K562 (cell line): ENCODE data around the gene CTNNBL1. TPM values are rescaled to one million over a fixed set of nuclear protein-coding genes. Genes with fewer than 3 reads are reported as not detected.

ENCODE experiments used
- ATAC-seq: fragments of 200-7000 bp; cut with Tn5 transposase; 3 replicates; pipeline ENCODE4 v1.9.1; 2020; ENCODE audit warnings: moderate library complexity
- BruUV-seq: library from RNA; stranded (reverse); fragments of 400-500 nt; replicated peaks from 2 replicates; lab custom pipeline; 2021; lab: Mats Ljungman, UMichigan
- CTCF ChIA-PET: fragments of 300-600 bp; formaldehyde crosslinking; extraction: SDS; loops from one replicate; lab custom pipeline; 2021; ENCODE audit warnings: low intra/inter-chr PET ratio; lab: Yijun Ruan, JAX
- POLR2A ChIA-PET: fragments of 300-600, 350-650 bp; sonication (Branson Sonifier 250); formaldehyde crosslinking; extraction: SDS; loops from one replicate; lab custom pipeline; 2021; ENCODE audit warnings: antibody characterized with exemption, inconsistent platforms; lab: Yijun Ruan, JAX
- DNase-seq, 4 experiments: peaks; one replicate each; pipeline versions ENCODE4 v3.0.0 to v3.0.0-alpha.2; 2011 to 2018; ENCODE audit warnings: low spot score in 3 of 4, mixed read lengths in 3 of 4; ENCODE audit errors: extremely low read depth in 1 of 4
- FAIRE-seq: peaks from 2 replicates; lab custom pipeline; 2011; peaks lifted over from hg19 to GRCh38; lab: Jason Lieb, UNC
- H2AFZ ChIP-seq: 2 replicates; pipeline ENCODE4 v1.6.0; 2011; ENCODE audit warnings: low read depth, low read length, control low read depth, inconsistent platforms
- H3K27ac ChIP-seq: fragments of 200-600 bp; 3 replicates; pipeline ENCODE4 v1.8.0; 2011; ENCODE audit warnings: low read depth, mild to moderate bottlenecking, control low read depth, inconsistent platforms, low read length, moderate library complexity, mixed read lengths; ENCODE audit errors: extremely low read depth
- H3K27me3 ChIP-seq, 2 experiments: fragments of 300-600 bp in 1 of 2; 2 replicates in 1 of 2; 3 replicates in 1 of 2; pipeline versions ENCODE4 v1.6.0 to v1.8.0; 2011; ENCODE audit warnings: inconsistent platforms in 2 of 2, low read length in 2 of 2, mild to moderate bottlenecking in 1 of 2, mixed read lengths in 1 of 2, moderate library complexity in 1 of 2; ENCODE audit not compliant: control insufficient read depth in 2 of 2, insufficient read depth in 2 of 2
- H3K36me3 ChIP-seq: fragments of 300-600 bp; 3 replicates; pipeline ENCODE4 v1.8.0; 2011; ENCODE audit warnings: mild to moderate bottlenecking, low read length, inconsistent platforms; ENCODE audit not compliant: control insufficient read depth, insufficient read depth
- H3K4me1 ChIP-seq, 2 experiments: fragments of 200-600 bp in 1 of 2; replicated peaks in 1 of 2; 2 replicates in 1 of 2; 3 replicates in 1 of 2; pipeline versions ENCODE4 v1.5.1 to v1.8.0; 2011; ENCODE audit warnings: inconsistent platforms in 2 of 2, low read length in 2 of 2, mild to moderate bottlenecking in 1 of 2, mixed read lengths in 1 of 2, moderate library complexity in 1 of 2; ENCODE audit not compliant: control insufficient read depth in 2 of 2, insufficient read depth in 2 of 2
- H3K4me2 ChIP-seq: 2 replicates; pipeline ENCODE4 v1.6.1; 2011; ENCODE audit warnings: low read length, control low read depth, inconsistent platforms, mixed read lengths; ENCODE audit not compliant: insufficient read depth
- H3K4me3 ChIP-seq: fragments of 200-600 bp; sonication (generic), shearing (Covaris generic); 2 replicates; pipeline ENCODE4 v1.5.1; 2016; ENCODE audit warnings: control low read depth, inconsistent platforms
- H3K79me2 ChIP-seq: fragments of 200-600 bp; 3 replicates; pipeline ENCODE4 v1.8.0; 2011; ENCODE audit warnings: low read length, inconsistent platforms; ENCODE audit not compliant: control insufficient read depth, insufficient read depth
- H3K9ac ChIP-seq, 2 experiments: 2 replicates each; pipeline versions ENCODE4 v1.6.0 to v1.6.1; 2011; ENCODE audit warnings: low read depth in 2 of 2, low read length in 2 of 2, control low read depth in 1 of 2, inconsistent platforms in 1 of 2, mild to moderate bottlenecking in 1 of 2, mixed read lengths in 1 of 2; ENCODE audit not compliant: insufficient read depth in 1 of 2
- H3K9me1 ChIP-seq: one replicate; pipeline ENCODE4 v1.6.0; 2011; ENCODE audit warnings: inconsistent platforms, mild to moderate bottlenecking, low read length, moderate library complexity; ENCODE audit not compliant: control insufficient read depth, insufficient read depth
- H3K9me3 ChIP-seq: replicated peaks from 2 replicates; pipeline ENCODE4 v1.5.1; 2011; ENCODE audit warnings: low read depth, low read length, inconsistent platforms; ENCODE audit not compliant: control insufficient read depth, insufficient read depth
- H4K20me1 ChIP-seq: replicated peaks from 2 replicates; pipeline ENCODE4 v1.6.1; 2011; ENCODE audit warnings: low read length, inconsistent platforms, mixed read lengths; ENCODE audit not compliant: control insufficient read depth, insufficient read depth
- ARNT ChIP-seq, 2 experiments: fragments of 450-650 bp; IDR thresholded peaks; 2 replicates each; pipeline ENCODE4 v1.6.1; 2016; ENCODE audit warnings: mild to moderate bottlenecking in 1 of 2
- BHLHE40 ChIP-seq: IDR thresholded peaks from 2 replicates; pipeline ENCODE4 v1.6.1; 2011; ENCODE audit warnings: low read length, improper control_type of control experiment
- CBX3 ChIP-seq, 2 experiments: IDR thresholded peaks; 1 replicate in 1 of 2; 2 replicates in 1 of 2; pipeline ENCODE4 v1.6.1; 2012; ENCODE audit warnings: inconsistent platforms in 2 of 2, low read length in 2 of 2, borderline replicate concordance in 1 of 2, control low read depth in 1 of 2
- CSDE1 ChIP-seq, 2 experiments: fragments of 450-650 bp; IDR thresholded peaks; 2 replicates each; pipeline ENCODE4 v1.6.1; 2016; ENCODE audit warnings: mild to moderate bottlenecking in 1 of 2
- HNRNPK ChIP-seq: fragments of 200-400 bp; formaldehyde crosslinking; IDR thresholded peaks from one replicate; pipeline ENCODE4 v1.6.1; 2018; ENCODE audit warnings: mild to moderate bottlenecking, low read depth, low read length; ENCODE audit not compliant: poor library complexity, severe bottlenecking
- IRF2 ChIP-seq: sonication (generic); formaldehyde crosslinking; IDR thresholded peaks from 2 replicates; pipeline ENCODE4 v1.8.1; 2022; ENCODE audit warnings: mild to moderate bottlenecking, missing genetic modification reagents
- LARP7 ChIP-seq: fragments of 450-650 bp; IDR thresholded peaks from 2 replicates; pipeline ENCODE4 v1.6.1; 2016
- MCM7 ChIP-seq, 2 experiments: fragments of 450-650 bp; IDR thresholded peaks; 2 replicates each; pipeline ENCODE4 v1.6.1; 2016 to 2018
- NFATC3 ChIP-seq: fragments of 450-650 bp; IDR thresholded peaks from 2 replicates; pipeline ENCODE4 v1.6.1; 2017; ENCODE audit warnings: mild to moderate bottlenecking
- NR2C2 ChIP-seq, 2 experiments: fragments of 200-800 bp in 1 of 2; sonication (Bioruptor generic) in 1 of 2; sonication (generic) in 1 of 2; formaldehyde crosslinking in 1 of 2; IDR thresholded peaks; 2 replicates each; pipeline versions ENCODE4 v1.6.1 to v1.8.0; 2016 to 2022; ENCODE audit warnings: mild to moderate bottlenecking in 1 of 2, missing compliant biosample characterization in 1 of 2, missing genetic modification characterization in 1 of 2, missing genetic modification reagents in 1 of 2
- STAG1 ChIP-seq: sonication (generic); formaldehyde crosslinking; IDR thresholded peaks from 2 replicates; pipeline ENCODE4 v1.5.0; 2020; ENCODE audit warnings: missing genetic modification reagents, borderline replicate concordance
- ZNF263 ChIP-seq: sonication (generic); formaldehyde crosslinking; IDR thresholded peaks from 2 replicates; pipeline ENCODE4 v1.8.0; 2022; ENCODE audit warnings: mild to moderate bottlenecking, missing genetic modification reagents, borderline replicate concordance
- ZNF699 ChIP-seq: fragments of 250-450 bp; sonication (Bioruptor Pico); IDR thresholded peaks from 2 replicates; pipeline ENCODE4 v1.8.0; 2021; ENCODE audit warnings: mild to moderate bottlenecking, moderate library complexity; ENCODE audit not compliant: insufficient replicate concordance
- ZNF717 ChIP-seq: fragments of 250-450 bp; sonication (Bioruptor Pico); IDR thresholded peaks from 2 replicates; pipeline ENCODE4 v1.5.0; 2021
- WGBS: fragments of 100-300 bp; shearing (Covaris generic); methylation state at CpG from one replicate; pipeline ENCODE4 v1.1.6; 2016; ENCODE audit warnings: low coverage, mixed read lengths; ENCODE audit not compliant: insufficient coverage; ENCODE audit errors: missing lambda C conversion rate; 5-methylcytosine and 5-hydroxymethylcytosine counted together
- in situ Hi-C: fragments of 300-500 bp; cut with MboI; formaldehyde crosslinking; loops from 4 replicates; pipeline ENCODE4 v1.15.0; 2018; ENCODE audit warnings: inconsistent platforms, mixed read lengths
- intact Hi-C: fragments of 100-400 bp; cut with micrococcal nuclease; formaldehyde crosslinking; loops from 2 replicates; pipeline ENCODE4 v1.14.2; 2022
- polyA plus RNA-seq, 8 experiments: library from polyadenylated mRNA; depleted of rRNA in 4 of 8; stranded (reverse) in 5 of 8; unstranded in 3 of 8; fragments of >200 nt; fragmentation: Nextera tagmentation in 2 of 8; fragmentation: Illumina TruSeq in 1 of 8; extraction: Ambion mirVana in 2 of 8; extraction: Trizol in 1 of 8; gene quantifications; 2 replicates each; pipeline versions ENCODE4 v1.2.1 to v1.2.3, GENCODE V29; 2011 to 2014; ENCODE audit warnings: inconsistent platforms in 1 of 8, missing spikeins in 1 of 8
- total RNA-seq, 7 experiments: library from RNA; depleted of rRNA in 6 of 7; stranded (reverse); fragments of >200 nt in 6 of 7; fragmentation: Illumina TruSeq in 2 of 7; extraction: Trizol in 2 of 7; gene quantifications; 2 replicates each; pipeline versions ENCODE4 v1.2.1 to v1.2.3, GENCODE V29; 2011 to 2021; ENCODE audit warnings: low replicate concordance in 1 of 7
- TF ChIP-seq, protein P1 (sequence below): fragments of 250-450 bp; sonication (Bioruptor Pico); IDR thresholded peaks from 2 replicates; pipeline ENCODE4 v1.5.1; 2021; ENCODE audit warnings: mild to moderate bottlenecking
- TF ChIP-seq, protein P2 (sequence below): fragments of 450-650 bp; IDR thresholded peaks from 2 replicates; pipeline ENCODE4 v1.6.1; 2016; ENCODE audit warnings: antibody characterized with exemption
- TF ChIP-seq, protein P3 (sequence below): sonication (generic); formaldehyde crosslinking; IDR thresholded peaks from 2 replicates; pipeline ENCODE4 v1.8.1; 2022; ENCODE audit warnings: missing genetic modification reagents

The CTNNBL1 gene
- total and polyA plus RNA-seq, 9 of the 15 experiments (the other 6 are each of a cell fraction or from before 2014, with no cell fraction given), result 32.4 to 85.6 (median 43.6) TPM

DNA sequence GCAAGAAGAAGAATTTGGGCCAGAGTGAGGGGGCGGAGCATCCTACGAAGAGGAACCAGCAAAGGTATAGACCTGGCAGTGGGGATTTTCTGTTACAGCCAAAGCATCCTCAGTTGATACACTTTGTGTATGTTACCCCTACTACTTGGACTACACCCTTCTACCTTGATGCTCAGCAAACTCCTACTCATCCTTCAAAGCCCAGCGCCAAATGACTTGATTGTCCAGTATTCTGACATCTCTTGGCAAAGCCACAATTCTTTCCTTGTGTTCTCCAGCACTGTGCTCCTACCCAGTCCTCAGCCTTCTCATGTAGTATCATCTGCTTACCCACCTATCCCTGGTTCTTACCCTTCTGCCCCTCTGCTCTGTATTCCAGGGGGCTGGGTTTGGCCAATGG lies 21.7 kb upstream of the CTNNBL1 start:
- Histone ChIP-seq H3K9me1 (no peaks in the 10 kb centered on the region), H4K20me1 (no peaks in the 10 kb centered on the region; the same call in 1 of the 2 replicates), H3K27ac (no peak overlapping the region), H3K27me3 (peaks cover 29 to 61% of the 10 kb centered on the region in 2 experiments), H2AFZ (no peak overlapping the region), H3K79me2 (no peaks in the 10 kb centered on the region), H3K9ac (no peak overlapping the region), H3K4me1 (0 out of 5 replicates have a peak, but pooled peaks cover 0 to 4% of the 10 kb centered on the region in 2 experiments), H3K9me3 (no peaks in the 10 kb centered on the region), H3K4me2 (no peak overlapping the region), H3K36me3 (no peaks in the 10 kb centered on the region), H3K4me3 (no peak overlapping the region)
- ChIA-PET CTCF (no interaction called here), POLR2A (interaction anchor here (0.8 kb wide), 1 partner anchor 9 kb away, joined by 3 read pairs; no protein-coding TSS in a partner anchor)
- DNase-seq, result no peak
- 8% methylated on average over 3 of the region's 3 CpGs for WGBS
- BruUV-seq, result no TSS peak
- in situ Hi-C loops (no loop called here), intact Hi-C loops (no loop called here)
- TF ChIP-seq STAG1, result no peak
- TF ChIP-seq CBX3 (IDR thresholded peaks at IDR 0.05; ENCODE audit: borderline replicate concordance in 1 of 2, low read length in 2 of 2), result no peak
- TF ChIP-seq ZNF263 (CRISPR knock-in tag), result no peak
- no peak for TF ChIP-seq HNRNPK
- no peak for TF ChIP-seq CSDE1 (IDR thresholded peaks at IDR 0.05)
- no peak for TF ChIP-seq NR2C2 (CRISPR knock-in tag; IDR thresholded peaks at IDR 0.05)
- no peak for TF ChIP-seq NR2C2 (tag; IDR thresholded peaks at IDR 0.05)
- TF ChIP-seq, protein P1, sequence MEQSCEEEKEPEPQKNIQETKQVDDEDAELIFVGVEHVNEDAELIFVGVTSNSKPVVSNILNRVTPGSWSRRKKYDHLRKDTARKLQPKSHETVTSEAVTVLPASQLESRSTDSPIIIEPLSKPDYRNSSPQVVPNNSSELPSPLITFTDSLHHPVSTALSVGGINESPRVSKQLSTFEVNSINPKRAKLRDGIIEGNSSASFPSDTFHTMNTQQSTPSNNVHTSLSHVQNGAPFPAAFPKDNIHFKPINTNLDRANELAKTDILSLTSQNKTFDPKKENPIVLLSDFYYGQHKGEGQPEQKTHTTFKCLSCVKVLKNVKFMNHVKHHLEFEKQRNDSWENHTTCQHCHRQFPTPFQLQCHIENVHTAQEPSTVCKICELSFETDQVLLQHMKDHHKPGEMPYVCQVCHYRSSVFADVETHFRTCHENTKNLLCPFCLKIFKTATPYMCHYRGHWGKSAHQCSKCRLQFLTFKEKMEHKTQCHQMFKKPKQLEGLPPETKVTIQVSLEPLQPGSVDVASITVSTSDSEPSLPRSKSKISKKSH (CRISPR knock-in tag), result no peak
- TF ChIP-seq, protein P2, sequence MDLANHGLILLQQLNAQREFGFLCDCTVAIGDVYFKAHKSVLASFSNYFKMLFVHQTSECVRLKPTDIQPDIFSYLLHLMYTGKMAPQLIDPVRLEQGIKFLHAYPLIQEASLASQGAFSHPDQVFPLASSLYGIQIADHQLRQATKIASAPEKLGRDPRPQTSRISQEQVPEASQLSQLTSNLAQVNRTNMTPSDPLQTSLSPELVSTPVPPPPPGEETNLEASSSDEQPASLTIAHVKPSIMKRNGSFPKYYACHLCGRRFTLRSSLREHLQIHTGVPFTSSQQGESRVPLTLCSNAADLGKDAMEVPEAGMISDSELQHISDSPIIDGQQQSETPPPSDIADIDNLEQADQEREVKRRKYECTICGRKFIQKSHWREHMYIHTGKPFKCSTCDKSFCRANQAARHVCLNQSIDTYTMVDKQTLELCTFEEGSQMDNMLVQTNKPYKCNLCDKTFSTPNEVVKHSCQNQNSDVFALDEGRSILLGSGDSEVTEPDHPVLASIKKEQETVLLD, result no peak
- TF ChIP-seq ARNT (IDR thresholded peaks at IDR 0.05), result no peak
- no peak for TF ChIP-seq ZNF717 (CRISPR knock-in tag)
- TF ChIP-seq IRF2 (CRISPR knock-in tag), result no peak
- TF ChIP-seq LARP7, result no peak
- no peak for TF ChIP-seq MCM7 (IDR thresholded peaks at IDR 0.05)
- no peak for TF ChIP-seq BHLHE40
- TF ChIP-seq, protein P3, sequence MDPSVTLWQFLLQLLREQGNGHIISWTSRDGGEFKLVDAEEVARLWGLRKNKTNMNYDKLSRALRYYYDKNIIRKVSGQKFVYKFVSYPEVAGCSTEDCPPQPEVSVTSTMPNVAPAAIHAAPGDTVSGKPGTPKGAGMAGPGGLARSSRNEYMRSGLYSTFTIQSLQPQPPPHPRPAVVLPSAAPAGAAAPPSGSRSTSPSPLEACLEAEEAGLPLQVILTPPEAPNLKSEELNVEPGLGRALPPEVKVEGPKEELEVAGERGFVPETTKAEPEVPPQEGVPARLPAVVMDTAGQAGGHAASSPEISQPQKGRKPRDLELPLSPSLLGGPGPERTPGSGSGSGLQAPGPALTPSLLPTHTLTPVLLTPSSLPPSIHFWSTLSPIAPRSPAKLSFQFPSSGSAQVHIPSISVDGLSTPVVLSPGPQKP (CRISPR knock-in tag), result no peak
- no peak for TF ChIP-seq ZNF699 (CRISPR knock-in tag)
- no peak for TF ChIP-seq NFATC3
- no peak for ATAC-seq
- no peak for FAIRE-seq
